OCI-LY3 (cell line): ENCODE data around the gene FAM13A.

Source experiments
- H2AFZ ChIP-seq: fragments of 200-600, 300-600 bp; shearing (Covaris generic); 2 replicates; pipeline ENCODE4 v1.6.0; 2014; ENCODE audit warnings: antibody characterized with exemption, low read depth, low read length
- H3K27ac ChIP-seq: fragments of 200-600, 300-600 bp; sonication (generic); 2 replicates; pipeline ENCODE4 v1.5.1; 2014; ENCODE audit warnings: mild to moderate bottlenecking, low read length, moderate library complexity, mixed read lengths
- H3K27me3 ChIP-seq: fragments of 200-600, 300-600 bp; sonication (generic); 2 replicates; pipeline ENCODE4 v1.6.1; 2014; ENCODE audit warnings: low read depth, low read length, mixed read lengths
- H3K36me3 ChIP-seq: fragments of 200-600, 300-600 bp; sonication (generic); replicated peaks from 2 replicates; pipeline ENCODE3; 2014; ENCODE audit warnings: low read depth, low read length, mixed read lengths
- H3K4me1 ChIP-seq: fragments of 300-600, 200-600 bp; sonication (generic); 2 replicates; pipeline ENCODE4 v1.6.1; 2014; ENCODE audit warnings: low read length, mixed read lengths
- H3K4me2 ChIP-seq: fragments of 200-600, 300-600 bp; sonication (generic); 2 replicates; pipeline ENCODE4 v1.6.1; 2014; ENCODE audit warnings: low read length, mixed read lengths
- H3K4me3 ChIP-seq: fragments of 300-600, 200-600 bp; sonication (generic); 2 replicates; pipeline ENCODE4 v1.5.1; 2014; ENCODE audit warnings: antibody characterized with exemption, mild to moderate bottlenecking, low read length, moderate library complexity
- H3K79me2 ChIP-seq: fragments of 300-600, 200-600 bp; shearing (Covaris generic); 2 replicates; pipeline ENCODE4 v1.6.1; 2014; ENCODE audit warnings: mild to moderate bottlenecking, low read length, mixed read lengths
- H3K9ac ChIP-seq: fragments of 300-600, 200-600 bp; shearing (Covaris generic); 2 replicates; pipeline ENCODE4 v1.6.0; 2014; ENCODE audit warnings: mild to moderate bottlenecking, low read length, moderate library complexity
- H3K9me3 ChIP-seq: fragments of 200-600, 300-600 bp; shearing (Covaris generic); 2 replicates; pipeline ENCODE4 v1.6.1; 2014; ENCODE audit warnings: low read length, mixed read lengths; ENCODE audit not compliant: insufficient read depth
- H4K20me1 ChIP-seq: fragments of 200-600, 300-600 bp; sonication (generic); 2 replicates; pipeline ENCODE4 v1.6.1; 2016; ENCODE audit warnings: low read length, mixed read lengths; ENCODE audit not compliant: insufficient read depth
- CTCF ChIP-seq: fragments of 200-600, 300-600 bp; sonication (generic); IDR thresholded peaks from 2 replicates; pipeline ENCODE4 v1.5.1; 2014; ENCODE audit warnings: antibody characterized with exemption, low read length, low read depth
- EZH2phosphoT487 ChIP-seq: fragments of 200-600 bp; shearing (Covaris generic); IDR thresholded peaks from 2 replicates; pipeline ENCODE4 v1.6.1; 2018; ENCODE audit warnings: antibody characterized with exemption, mixed run types, low read depth

Gene FAM13A

DNA sequence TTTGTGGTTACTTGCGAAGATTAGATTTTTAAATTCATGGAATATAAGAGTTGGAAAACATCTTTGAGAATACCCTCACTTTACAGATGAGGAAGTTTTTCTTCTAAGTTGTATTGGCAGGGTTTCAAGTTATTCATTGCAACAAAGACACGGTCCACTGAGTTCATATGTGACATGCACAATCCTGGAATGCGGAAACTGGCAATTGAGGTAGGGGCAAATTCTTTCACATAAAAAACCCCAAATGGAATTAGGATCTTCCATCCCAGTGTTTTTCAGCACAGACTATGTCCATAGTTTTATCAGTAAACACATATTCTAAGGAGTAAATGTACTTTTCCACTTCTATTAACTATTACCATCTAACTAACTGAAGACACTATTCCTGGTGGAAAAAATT is 277.6 kb downstream of the FAM13A start:
- no peaks in the 10 kb centered on the region for H3K9me3 ChIP-seq
- H3K36me3 ChIP-seq = no peaks in the 10 kb centered on the region
- H3K79me2 ChIP-seq = no peaks in the 10 kb centered on the region
- H3K4me1 ChIP-seq = peaks cover 15% of the 10 kb centered on the region
- H3K9ac ChIP-seq = no peak overlapping the region
- H2AFZ ChIP-seq = no peak overlapping the region
- no peak for TF ChIP-seq CTCF
- TF ChIP-seq EZH2phosphoT487 = no peak
- no peaks in the 10 kb centered on the region for H3K27me3 ChIP-seq
- H3K4me2 ChIP-seq = no peak overlapping the region
- H4K20me1 ChIP-seq = no peaks in the 10 kb centered on the region
- H3K27ac ChIP-seq = no peak overlapping the region
- H3K4me3 ChIP-seq = no peak overlapping the region

- no peaks in the 10 kb centered on the region for H3K36me3 ChIP-seq
- H3K27me3 ChIP-seq = no peaks in the 10 kb centered on the region
- H3K79me2 ChIP-seq = no peaks in the 10 kb centered on the region
- no peak overlapping the region for H3K9ac ChIP-seq
- H2AFZ ChIP-seq = no peak overlapping the region
- H3K4me3 ChIP-seq = no peak overlapping the region
- peak overlapping the region; percentile 62 for H3K4me2 ChIP-seq
- no peak overlapping the region for H3K27ac ChIP-seq
- H3K9me3 ChIP-seq = no peaks in the 10 kb centered on the region
- H4K20me1 ChIP-seq = no peaks in the 10 kb centered on the region
- H3K4me1 ChIP-seq = peaks cover 15% of the 10 kb centered on the region
- TF ChIP-seq EZH2phosphoT487 = no peak
- TF ChIP-seq CTCF = no peak
These were observed 281.5 kb downstream of the FAM13A start for GRCh38 chr4:88775529-88775928.

GRCh38 chr4:88775026-88775425 is 282.0 kb downstream of the FAM13A start:
- Histone ChIP-seq H3K9me3 (no peaks in the 10 kb centered on the region), H2AFZ (no peak overlapping the region), H3K79me2 (no peaks in the 10 kb centered on the region), H3K27ac (no peak overlapping the region), H3K27me3 (no peaks in the 10 kb centered on the region), H3K4me2 (0 out of 2 replicates have a peak overlapping the region, but pooled peaks have one; percentile 62), H3K36me3 (no peaks in the 10 kb centered on the region), H3K9ac (no peak overlapping the region), H3K4me3 (no peak overlapping the region), H4K20me1 (no peaks in the 10 kb centered on the region), H3K4me1 (peaks cover 15% of the 10 kb centered on the region)
- TF ChIP-seq CTCF = no peak
- TF ChIP-seq EZH2phosphoT487 = no peak

- no peak overlapping the region for H3K9ac ChIP-seq
- no peak overlapping the region for H3K4me3 ChIP-seq
- no peaks in the 10 kb centered on the region for H3K79me2 ChIP-seq
- no peak for TF ChIP-seq CTCF
- no peak for TF ChIP-seq EZH2phosphoT487
- peaks cover 11% of the 10 kb centered on the region for H3K4me1 ChIP-seq
- no peaks in the 10 kb centered on the region for H3K36me3 ChIP-seq
- H3K27me3 ChIP-seq = no peaks in the 10 kb centered on the region
- H2AFZ ChIP-seq = no peak overlapping the region
- no peaks in the 10 kb centered on the region for H4K20me1 ChIP-seq
- no peak overlapping the region for H3K27ac ChIP-seq
- H3K9me3 ChIP-seq = no peaks in the 10 kb centered on the region
- no peak overlapping the region for H3K4me2 ChIP-seq
These were observed 285.0 kb downstream of the FAM13A start for GRCh38 chr4:88771883-88772450.
